ENCODE data around the gene CRACDL. TPM values are rescaled to one million over a fixed set of nuclear protein-coding genes. Genes with fewer than 3 reads are reported as not detected.

CRACDL gene
- polyA plus RNA-seq, 1 donor (not counting 4 experiments of a cell fraction or from before 2014, with no cell fraction given), result 1.6 TPM

DNA sequence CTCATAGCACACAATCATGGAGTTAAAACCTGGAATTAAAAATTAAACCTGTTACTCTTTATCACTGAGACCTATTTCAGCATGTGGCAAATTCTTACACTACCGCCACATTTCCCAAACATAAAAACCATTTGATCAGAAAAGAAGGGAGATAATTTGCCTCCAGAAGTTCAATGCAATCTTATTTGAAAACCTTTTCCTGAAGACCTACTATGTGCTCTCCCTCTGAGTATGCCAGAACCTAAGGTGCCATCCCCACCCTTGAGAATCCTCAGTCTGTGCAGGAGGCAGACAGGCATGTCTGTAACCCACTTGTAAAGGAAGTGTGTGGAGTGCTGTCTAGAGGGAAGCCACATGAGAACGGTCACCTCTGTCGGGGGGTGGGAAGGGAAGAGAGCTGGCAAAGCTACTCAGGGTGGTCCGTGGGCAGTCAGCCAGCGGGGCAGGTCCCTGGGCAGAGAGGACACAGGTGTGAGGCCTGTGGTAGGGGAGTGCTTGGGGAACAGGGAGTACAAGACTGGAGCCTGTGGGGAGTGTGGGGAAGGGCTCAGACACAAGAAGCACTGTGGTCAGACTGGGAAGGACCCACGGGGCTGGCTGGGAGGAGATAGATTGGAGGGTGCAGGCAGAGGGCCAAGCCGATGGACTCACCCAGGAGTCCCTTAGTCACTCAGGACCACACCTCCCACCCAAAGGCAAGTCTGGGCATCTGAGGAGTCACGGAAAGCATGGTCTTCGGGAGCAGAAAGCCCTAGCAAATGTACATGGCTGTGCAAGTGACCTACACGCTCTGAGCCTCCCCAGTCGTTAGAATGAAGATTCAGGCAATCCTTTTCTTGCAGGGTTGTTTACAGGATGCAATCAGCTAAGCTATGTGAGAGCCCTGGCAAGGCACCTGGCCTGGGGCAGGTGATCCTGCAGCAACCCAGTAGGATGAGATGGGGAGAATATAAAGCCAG is 22.8 kb downstream of the CRACDL start:
- H2AFZ ChIP-seq (ENCODE audit: control insufficient read depth, low read length), result no peak overlapping the region
- no peaks in the 10 kb centered on the region for H3K27me3 ChIP-seq (ENCODE audit: control insufficient read depth, extremely low read depth, insufficient read depth, low read length)
- peaks cover 4% of the 10 kb centered on the region for H4K20me1 ChIP-seq (ENCODE audit: control insufficient read depth, extremely low read depth, insufficient read depth, low read length)
- FAIRE-seq (no peak), DNase-seq (ENCODE audit: low read depth, low spot score) (peak; percentile 87)
- H3K9ac ChIP-seq (ENCODE audit: control insufficient read depth, extremely low read depth, insufficient read depth, low read length), result peak overlapping the region; percentile 39
- H3K4me2 ChIP-seq (ENCODE audit: control insufficient read depth, extremely low read depth, insufficient read depth, low read depth, low read length), result peak overlapping the region; percentile 71
- no peak for TF ChIP-seq EZH2 (IDR thresholded peaks at IDR 0.05; ENCODE audit: low read length)
- TF ChIP-seq, protein P1, sequence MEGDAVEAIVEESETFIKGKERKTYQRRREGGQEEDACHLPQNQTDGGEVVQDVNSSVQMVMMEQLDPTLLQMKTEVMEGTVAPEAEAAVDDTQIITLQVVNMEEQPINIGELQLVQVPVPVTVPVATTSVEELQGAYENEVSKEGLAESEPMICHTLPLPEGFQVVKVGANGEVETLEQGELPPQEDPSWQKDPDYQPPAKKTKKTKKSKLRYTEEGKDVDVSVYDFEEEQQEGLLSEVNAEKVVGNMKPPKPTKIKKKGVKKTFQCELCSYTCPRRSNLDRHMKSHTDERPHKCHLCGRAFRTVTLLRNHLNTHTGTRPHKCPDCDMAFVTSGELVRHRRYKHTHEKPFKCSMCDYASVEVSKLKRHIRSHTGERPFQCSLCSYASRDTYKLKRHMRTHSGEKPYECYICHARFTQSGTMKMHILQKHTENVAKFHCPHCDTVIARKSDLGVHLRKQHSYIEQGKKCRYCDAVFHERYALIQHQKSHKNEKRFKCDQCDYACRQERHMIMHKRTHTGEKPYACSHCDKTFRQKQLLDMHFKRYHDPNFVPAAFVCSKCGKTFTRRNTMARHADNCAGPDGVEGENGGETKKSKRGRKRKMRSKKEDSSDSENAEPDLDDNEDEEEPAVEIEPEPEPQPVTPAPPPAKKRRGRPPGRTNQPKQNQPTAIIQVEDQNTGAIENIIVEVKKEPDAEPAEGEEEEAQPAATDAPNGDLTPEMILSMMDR (optimal IDR thresholded peaks at IDR 0.05 in 1 of 3, IDR thresholded peaks at IDR 0.05 in 1 of 3, conservative IDR thresholded peaks at IDR 0.05 in 1 of 3; ENCODE audit: extremely low read depth in 1 of 3, insufficient read depth in 2 of 3, low read length in 3 of 3), result no peak
- H3K4me3 ChIP-seq (ENCODE audit: control insufficient read depth in 2 of 3, extremely low read depth in 1 of 3, insufficient read depth in 2 of 3, low read depth in 1 of 3, low read length in 3 of 3), result peak overlapping the region in 1 of 3 experiments; percentile 9
- H3K9me3 ChIP-seq (ENCODE audit: control insufficient read depth, low read depth, low read length), result no peaks in the 10 kb centered on the region
- H3K79me2 ChIP-seq (ENCODE audit: control insufficient read depth, insufficient read depth, low read length), result no peaks in the 10 kb centered on the region
- H3K9me1 ChIP-seq (ENCODE audit: control insufficient read depth, extremely low read depth, insufficient read depth, low read length), result no peaks in the 10 kb centered on the region
- H3K36me3 ChIP-seq (ENCODE audit: control insufficient read depth in 2 of 2, extremely low read depth in 1 of 2, insufficient read depth in 2 of 2, low read length in 2 of 2), result no peaks in the 10 kb centered on the region
- H3K27ac ChIP-seq (ENCODE audit: control insufficient read depth, insufficient read depth, low read length), result peak overlapping the region; percentile 69
- dilution Hi-C loops (cut with MboI; ENCODE audit: extremely low pct_ligation_motif_present, low sequenced_read_pairs), result no loop called here
- H3K4me1 ChIP-seq (ENCODE audit: control insufficient read depth, extremely low read depth, insufficient read depth, low read length), result peaks cover 74% of the 10 kb centered on the region

DNA sequence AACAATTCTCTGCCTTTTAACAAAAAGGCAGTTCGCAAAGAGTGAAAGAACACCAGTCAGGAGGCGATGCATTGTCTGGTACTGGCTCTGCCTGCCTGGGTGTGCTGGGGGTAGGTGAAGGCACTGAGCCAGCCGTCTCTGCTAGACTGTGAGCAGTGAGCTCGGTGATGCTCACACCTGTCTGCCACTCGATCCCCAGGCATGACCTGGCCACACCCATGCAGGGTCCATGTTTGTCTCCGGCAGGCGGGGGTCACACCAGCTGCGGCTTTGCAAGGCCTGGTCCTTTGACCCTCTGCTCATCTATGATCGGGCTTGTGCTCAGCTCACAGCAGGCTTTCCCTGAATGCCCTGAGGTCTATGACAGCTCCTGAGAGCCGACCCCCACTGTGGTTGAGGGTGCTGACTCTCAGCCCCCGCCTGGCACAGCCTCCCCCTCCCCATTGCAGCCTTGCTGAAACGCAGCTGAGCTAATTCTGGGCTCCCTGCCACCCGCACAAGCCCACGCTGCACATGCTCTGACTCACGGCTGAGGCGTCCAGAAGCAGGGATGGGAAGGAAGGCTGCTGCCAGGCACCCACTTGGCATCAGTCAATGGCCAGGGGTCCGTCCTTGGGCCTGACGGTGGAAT is 23.7 kb downstream of the CRACDL start:
- Histone ChIP-seq H3K9me1 (ENCODE audit: control insufficient read depth, extremely low read depth, insufficient read depth, low read length) (no peaks in the 10 kb centered on the region), H3K4me2 (ENCODE audit: control insufficient read depth, extremely low read depth, insufficient read depth, low read depth, low read length) (peak overlapping the region; percentile 71), H3K79me2 (ENCODE audit: control insufficient read depth, insufficient read depth, low read length) (no peaks in the 10 kb centered on the region), H3K9ac (ENCODE audit: control insufficient read depth, extremely low read depth, insufficient read depth, low read length) (peak overlapping the region; percentile 62), H3K4me1 (ENCODE audit: control insufficient read depth, extremely low read depth, insufficient read depth, low read length) (peaks cover 75% of the 10 kb centered on the region), H3K27ac (ENCODE audit: control insufficient read depth, insufficient read depth, low read length) (peak overlapping the region; percentile 69), H3K27me3 (ENCODE audit: control insufficient read depth, extremely low read depth, insufficient read depth, low read length) (no peaks in the 10 kb centered on the region), H3K36me3 (ENCODE audit: control insufficient read depth in 2 of 2, extremely low read depth in 1 of 2, insufficient read depth in 2 of 2, low read length in 2 of 2) (no peaks in the 10 kb centered on the region), H3K9me3 (ENCODE audit: control insufficient read depth, low read depth, low read length) (no peaks in the 10 kb centered on the region), H4K20me1 (ENCODE audit: control insufficient read depth, extremely low read depth, insufficient read depth, low read length) (peaks cover 4% of the 10 kb centered on the region), H2AFZ (ENCODE audit: control insufficient read depth, low read length) (no peak overlapping the region), H3K4me3 (ENCODE audit: control insufficient read depth in 2 of 3, extremely low read depth in 1 of 3, insufficient read depth in 2 of 3, low read depth in 1 of 3, low read length in 3 of 3) (peak overlapping the region in 1 of 3 experiments; percentile 30)
- FAIRE-seq (peak; percentile 89), DNase-seq (ENCODE audit: low read depth, low spot score) (peak; percentile 48)
- TF ChIP-seq EZH2 (IDR thresholded peaks at IDR 0.05; ENCODE audit: low read length), result no peak
- TF ChIP-seq, protein P1 (optimal IDR thresholded peaks at IDR 0.05 in 1 of 3, IDR thresholded peaks at IDR 0.05 in 1 of 3, conservative IDR thresholded peaks at IDR 0.05 in 1 of 3; ENCODE audit: extremely low read depth in 1 of 3, insufficient read depth in 2 of 3, low read length in 3 of 3), result no peak
- dilution Hi-C loops (cut with MboI; ENCODE audit: extremely low pct_ligation_motif_present, low sequenced_read_pairs), result no loop called here

Data from keratinocyte (primary cell).